Upper lobe of right lung (tissue), 1 donor: ENCODE data around the gene FARP1. TPM values are rescaled to one million over a fixed set of nuclear protein-coding genes. Genes with fewer than 3 reads are reported as not detected.

Experiments used
- ATAC-seq: fragments of 200-7000 bp; cut with Tn5 transposase; one replicate; pipeline ENCODE4 v1.9.1; 2020; ENCODE audit warnings: mild to moderate bottlenecking, moderate library complexity
- DNase-seq: peaks from one replicate; pipeline ENCODE4 v3.0.0-alpha.2; 2020
- H3K27ac ChIP-seq: fragments of 200-600 bp; one replicate; pipeline ENCODE4 v1.8.0; 2022
- H3K27me3 ChIP-seq: fragments of 200-600 bp; one replicate; pipeline ENCODE4 v1.8.0; 2022; ENCODE audit warnings: mild to moderate bottlenecking
- H3K36me3 ChIP-seq: fragments of 200-600 bp; one replicate; pipeline ENCODE4 v1.8.0; 2022
- H3K4me1 ChIP-seq: fragments of 200-600 bp; one replicate; pipeline ENCODE4 v1.8.0; 2022
- H3K4me3 ChIP-seq: fragments of 200-600 bp; one replicate; pipeline ENCODE4 v1.8.0; 2022; ENCODE audit warnings: mild to moderate bottlenecking
- H3K9me3 ChIP-seq: fragments of 200-600 bp; one replicate; pipeline ENCODE4 v1.8.0; 2022
- intact Hi-C: fragments of 100-400 bp; cut with DNase I; formaldehyde crosslinking; loops from one replicate; pipeline ENCODE4 v1.11.0; 2022
- total RNA-seq: library from RNA; stranded (reverse); fragmentation: NEBNext Ultra II Directional; extraction: Animal tissue kit (Norgen Biotek cat#: 25700); gene quantifications from one replicate; pipeline ENCODE4 v1.2.1, GENCODE V29; 2021
- TF ChIP-seq, protein P1 (sequence below): fragments of 200-600 bp; IDR thresholded peaks from one replicate; pipeline ENCODE4 v1.8.0; 2022; ENCODE audit warnings: antibody characterized with exemption
- donor health status: DM: no; HTN: yes; CAD: no; lungs with severe emphysema.

Gene FARP1
- total RNA-seq, 1 donor from 2014 or later: 95.9 TPM

DNA sequence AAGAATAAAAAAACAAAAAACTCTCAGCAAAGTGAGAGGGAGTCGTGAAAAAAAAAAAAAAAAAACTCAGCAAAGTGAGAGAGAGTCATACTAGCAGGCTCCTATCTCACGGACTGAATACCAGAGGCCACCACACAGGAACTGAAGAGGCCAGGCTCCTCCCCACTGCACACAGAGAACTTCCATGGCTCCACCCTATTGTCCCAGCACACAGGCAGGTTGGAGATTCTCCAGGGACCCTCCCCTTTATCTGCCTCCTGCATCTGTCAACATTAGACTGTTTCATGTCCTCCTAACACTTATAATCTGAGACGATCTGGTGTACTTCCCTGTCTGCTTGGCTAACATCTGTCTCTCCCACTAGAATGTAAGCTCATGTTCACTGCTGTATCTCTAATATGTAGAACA lies 37.0 kb upstream of the FARP1 start:
- ATAC-seq (peak; percentile 86), DNase-seq (no peak)
- intact Hi-C loops: no loop called here
- no peak overlapping the region for H3K4me3 ChIP-seq
- H3K4me1 ChIP-seq: no peaks in the 10 kb centered on the region
- H3K36me3 ChIP-seq: no peaks in the 10 kb centered on the region
- no peak overlapping the region for H3K27ac ChIP-seq
- H3K9me3 ChIP-seq: no peaks in the 10 kb centered on the region
- H3K27me3 ChIP-seq: no peaks in the 10 kb centered on the region
- TF ChIP-seq, protein P1, sequence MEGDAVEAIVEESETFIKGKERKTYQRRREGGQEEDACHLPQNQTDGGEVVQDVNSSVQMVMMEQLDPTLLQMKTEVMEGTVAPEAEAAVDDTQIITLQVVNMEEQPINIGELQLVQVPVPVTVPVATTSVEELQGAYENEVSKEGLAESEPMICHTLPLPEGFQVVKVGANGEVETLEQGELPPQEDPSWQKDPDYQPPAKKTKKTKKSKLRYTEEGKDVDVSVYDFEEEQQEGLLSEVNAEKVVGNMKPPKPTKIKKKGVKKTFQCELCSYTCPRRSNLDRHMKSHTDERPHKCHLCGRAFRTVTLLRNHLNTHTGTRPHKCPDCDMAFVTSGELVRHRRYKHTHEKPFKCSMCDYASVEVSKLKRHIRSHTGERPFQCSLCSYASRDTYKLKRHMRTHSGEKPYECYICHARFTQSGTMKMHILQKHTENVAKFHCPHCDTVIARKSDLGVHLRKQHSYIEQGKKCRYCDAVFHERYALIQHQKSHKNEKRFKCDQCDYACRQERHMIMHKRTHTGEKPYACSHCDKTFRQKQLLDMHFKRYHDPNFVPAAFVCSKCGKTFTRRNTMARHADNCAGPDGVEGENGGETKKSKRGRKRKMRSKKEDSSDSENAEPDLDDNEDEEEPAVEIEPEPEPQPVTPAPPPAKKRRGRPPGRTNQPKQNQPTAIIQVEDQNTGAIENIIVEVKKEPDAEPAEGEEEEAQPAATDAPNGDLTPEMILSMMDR: no peak

DNA sequence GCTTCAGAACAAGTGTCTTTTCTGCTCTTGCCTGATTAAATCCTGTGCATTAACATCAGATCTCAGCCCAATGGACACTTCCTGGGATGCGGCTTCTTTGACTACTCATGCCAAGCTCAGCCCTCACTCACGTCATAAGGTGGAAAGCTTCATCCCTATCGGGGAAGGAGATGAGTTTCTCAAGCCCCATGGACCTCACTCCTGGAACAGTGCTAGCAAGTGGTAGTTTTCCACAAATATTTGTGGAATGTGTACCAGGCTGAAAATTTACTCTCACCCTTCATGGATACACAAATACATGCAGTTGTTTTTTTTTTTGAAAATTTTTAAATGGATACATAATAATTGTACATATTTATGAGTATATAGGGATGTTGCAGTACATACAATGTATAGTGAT lies 34.6 kb upstream of the FARP1 start:
- Histone ChIP-seq H3K4me1 (no peaks in the 10 kb centered on the region), H3K27ac (no peak overlapping the region), H3K36me3 (no peaks in the 10 kb centered on the region), H3K4me3 (no peak overlapping the region), H3K27me3 (no peaks in the 10 kb centered on the region), H3K9me3 (no peaks in the 10 kb centered on the region)
- DNase-seq (no peak), ATAC-seq (no peak)
- intact Hi-C loops: no loop called here
- TF ChIP-seq, protein P1: no peak

DNA sequence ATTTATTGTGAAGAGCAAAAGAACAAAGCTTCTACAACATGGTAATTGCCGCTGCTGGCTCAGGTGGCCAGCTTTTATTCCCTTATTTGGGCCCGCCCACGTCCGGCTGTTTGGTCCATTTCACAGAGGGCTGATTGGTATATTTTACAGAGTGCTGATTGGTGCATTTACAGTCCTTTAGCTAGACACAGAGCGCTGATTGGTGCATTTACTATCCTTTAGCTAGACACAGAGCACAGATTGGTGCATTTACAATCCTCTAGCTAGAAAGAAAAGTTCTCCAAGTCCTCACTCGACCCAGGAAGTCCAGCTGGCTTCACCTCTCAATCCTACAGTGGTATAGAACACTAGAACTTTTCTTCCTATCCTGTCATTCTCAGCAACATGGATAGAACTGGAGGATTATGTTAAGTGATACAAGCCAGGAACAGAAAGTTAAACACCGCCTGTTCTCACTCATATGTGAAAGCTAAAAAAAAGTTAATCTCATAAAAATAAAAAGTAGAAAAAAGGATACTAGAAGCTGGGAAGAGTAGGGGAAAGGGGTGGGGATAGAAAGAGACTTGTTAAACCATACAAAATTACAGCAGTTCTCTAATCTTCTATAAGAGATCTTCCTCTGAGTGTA lies 33.6 kb upstream of the FARP1 start:
- intact Hi-C loops: no loop called here
- H3K9me3 ChIP-seq: no peaks in the 10 kb centered on the region
- H3K4me3 ChIP-seq: no peak overlapping the region
- H3K4me1 ChIP-seq: no peaks in the 10 kb centered on the region
- DNase-seq: no peak
- ATAC-seq: no peak
- no peaks in the 10 kb centered on the region for H3K27me3 ChIP-seq
- no peak overlapping the region for H3K27ac ChIP-seq
- TF ChIP-seq, protein P1: no peak
- H3K36me3 ChIP-seq: no peaks in the 10 kb centered on the region

DNA sequence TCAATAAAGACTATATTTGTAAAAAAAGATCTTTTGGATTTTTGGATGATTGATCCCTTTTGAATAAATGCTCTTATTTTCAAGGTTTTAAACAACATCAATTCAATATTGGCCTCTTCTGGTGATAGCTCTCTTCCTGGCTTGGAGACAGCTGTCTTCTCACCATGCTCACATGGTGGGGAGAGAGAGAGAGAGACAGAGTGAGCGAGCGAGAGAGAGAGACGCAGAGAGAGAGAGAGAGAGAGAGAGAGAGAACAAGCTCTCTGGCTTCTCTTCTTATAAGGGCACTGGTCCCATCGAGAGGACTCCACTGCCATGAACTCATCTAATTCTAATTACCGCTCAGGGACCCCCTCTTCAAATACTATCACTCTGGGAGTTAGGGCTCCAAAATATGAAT lies 32.1 kb upstream of the FARP1 start:
- TF ChIP-seq, protein P1: no peak
- H3K4me3 ChIP-seq: no peak overlapping the region
- no peak for DNase-seq
- no peak overlapping the region for H3K27ac ChIP-seq
- intact Hi-C loops: no loop called here
- H3K9me3 ChIP-seq: no peaks in the 10 kb centered on the region
- H3K36me3 ChIP-seq: no peaks in the 10 kb centered on the region
- ATAC-seq: no peak
- no peaks in the 10 kb centered on the region for H3K4me1 ChIP-seq
- H3K27me3 ChIP-seq: no peaks in the 10 kb centered on the region

DNA sequence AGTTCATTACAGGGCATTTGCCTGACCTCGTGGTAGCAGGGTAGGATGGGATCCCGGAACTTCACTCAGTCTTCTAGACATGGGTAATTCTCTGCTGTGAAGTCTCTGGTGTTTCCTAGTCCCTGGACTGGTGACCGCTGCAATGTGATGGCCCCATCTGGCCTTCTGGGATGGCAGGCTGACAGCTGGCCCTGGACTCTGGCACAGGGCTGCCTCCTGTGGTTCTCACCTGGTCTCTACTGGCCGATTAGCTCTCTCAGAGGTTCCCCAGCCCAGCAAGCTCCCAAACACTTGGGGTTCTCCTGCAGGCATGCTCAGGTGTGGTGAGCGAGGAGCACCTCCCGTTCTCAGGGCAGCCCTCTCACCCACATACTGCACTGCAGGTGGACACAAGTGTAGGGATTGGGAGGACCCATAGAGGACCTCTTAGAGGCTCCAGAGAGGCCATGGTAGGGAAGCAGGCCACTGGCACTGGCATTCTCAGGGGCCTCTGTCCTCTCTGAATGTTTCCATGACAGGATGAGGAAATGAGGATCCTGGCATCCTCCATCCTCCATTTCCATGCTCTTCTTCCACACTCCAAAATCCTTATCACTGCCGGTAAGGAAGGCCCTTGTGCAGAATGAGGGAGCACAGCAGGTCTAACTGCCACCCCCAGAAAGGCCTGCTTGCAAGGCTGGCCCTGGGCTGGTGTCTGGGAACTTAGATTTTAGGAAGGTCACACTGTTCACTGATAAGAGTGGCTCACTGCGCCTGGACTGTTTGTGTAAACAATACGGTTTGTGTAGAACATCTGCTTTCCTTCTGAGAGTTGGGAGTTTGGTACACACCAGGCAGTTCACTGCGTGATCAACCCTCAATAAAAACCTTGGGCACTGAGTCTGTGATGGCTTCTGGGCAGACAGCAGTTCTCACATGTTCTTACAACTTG lies 31.5 kb upstream of the FARP1 start:
- intact Hi-C loops: no loop called here
- Histone ChIP-seq H3K27ac (no peak overlapping the region), H3K4me3 (no peak overlapping the region), H3K36me3 (no peaks in the 10 kb centered on the region), H3K27me3 (no peaks in the 10 kb centered on the region), H3K4me1 (no peaks in the 10 kb centered on the region), H3K9me3 (no peaks in the 10 kb centered on the region)
- TF ChIP-seq, protein P1: no peak
- ATAC-seq: no peak
- DNase-seq: no peak
